Stimulated activated CD8-positive, alpha-beta memory T cell treated with anti-CD3 and anti-CD28 coated beads, Interleukin-2, amount 100 ng/mL, for 48 hours (primary cell): ENCODE measurements around the gene RHOT2.
A peak's percentile ranks its signal among the peaks of the same experiment; 100 is the strongest.

Source experiments
- DNase-seq, 2 donors: peaks; one replicate each; pipeline ENCODE4 v3.0.0-alpha.2; 2020; ENCODE audit warnings: low read depth in 2 of 2

Gene RHOT2

DNA sequence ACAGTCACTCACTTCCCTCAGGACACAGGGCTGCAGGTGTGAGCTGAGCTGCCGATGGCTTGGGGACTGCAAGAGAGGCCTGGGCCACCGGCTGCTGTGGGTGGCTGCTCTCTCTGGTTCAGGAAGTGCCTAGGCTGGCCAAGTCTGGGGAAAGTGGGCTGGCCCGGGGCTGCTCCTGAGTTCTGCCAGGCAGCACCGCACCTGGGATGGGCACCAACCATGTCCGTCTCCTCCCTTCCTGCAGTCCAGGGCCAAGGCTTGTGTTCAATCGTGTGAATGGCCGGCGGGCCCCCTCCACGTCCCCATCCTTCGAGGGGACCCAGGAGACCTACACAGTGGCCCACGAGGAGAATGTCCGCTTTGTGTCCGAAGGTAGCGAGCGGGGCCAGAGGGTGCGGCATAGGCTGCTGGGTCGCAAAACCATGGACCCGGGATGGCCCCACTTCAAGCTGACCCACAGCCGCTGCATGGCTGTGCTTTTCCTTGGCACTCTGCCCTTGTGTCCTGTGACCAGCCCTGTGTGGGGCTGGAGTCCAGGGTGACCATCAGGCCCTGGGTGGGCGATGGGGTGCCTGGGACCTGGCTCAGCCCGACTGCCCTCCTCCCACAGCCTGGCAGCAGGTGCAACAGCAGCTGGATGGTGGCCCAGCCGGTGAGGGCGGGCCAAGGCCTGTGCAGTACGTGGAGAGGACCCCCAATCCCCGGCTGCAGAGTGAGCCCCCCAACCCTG lies 20.6 kb upstream of the RHOT2 start:
- DNase-seq = no peak

DNA sequence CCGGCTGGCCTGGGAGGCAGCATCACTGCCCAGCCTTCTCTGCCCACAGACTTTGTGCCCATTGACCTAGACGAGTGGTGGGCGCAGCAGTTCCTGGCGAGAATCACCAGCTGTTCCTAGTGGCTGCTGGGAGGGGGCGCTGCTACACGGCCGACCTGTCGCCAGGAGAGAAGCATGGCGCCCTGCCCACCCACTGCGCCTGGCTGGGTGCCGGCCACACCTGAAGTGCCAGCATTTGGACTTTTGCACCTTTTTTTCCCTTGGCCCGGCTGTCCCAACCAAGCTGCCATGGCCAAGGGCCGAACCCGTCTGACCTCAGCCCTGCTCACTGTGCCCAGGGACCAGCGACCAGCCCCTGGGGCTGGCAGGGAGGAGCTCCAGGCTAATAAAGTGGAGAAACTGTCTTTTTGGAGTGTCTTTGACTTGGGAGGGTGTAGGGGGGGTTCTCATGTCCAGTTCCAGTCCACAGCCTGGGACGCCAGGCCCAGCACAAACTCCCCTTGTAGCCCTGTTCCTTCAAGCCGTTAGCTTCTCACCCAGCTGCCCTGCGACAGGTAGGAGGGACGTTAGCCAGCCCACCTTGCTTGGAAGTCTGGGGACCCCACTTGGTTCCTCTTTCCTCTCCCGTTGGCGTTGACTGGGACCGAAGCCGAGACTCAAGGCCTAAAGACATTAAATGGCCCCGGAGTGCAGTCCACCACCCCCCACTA lies 19.7 kb upstream of the RHOT2 start:
- DNase-seq = peak in 1 of 2 donors; percentile 42

DNA sequence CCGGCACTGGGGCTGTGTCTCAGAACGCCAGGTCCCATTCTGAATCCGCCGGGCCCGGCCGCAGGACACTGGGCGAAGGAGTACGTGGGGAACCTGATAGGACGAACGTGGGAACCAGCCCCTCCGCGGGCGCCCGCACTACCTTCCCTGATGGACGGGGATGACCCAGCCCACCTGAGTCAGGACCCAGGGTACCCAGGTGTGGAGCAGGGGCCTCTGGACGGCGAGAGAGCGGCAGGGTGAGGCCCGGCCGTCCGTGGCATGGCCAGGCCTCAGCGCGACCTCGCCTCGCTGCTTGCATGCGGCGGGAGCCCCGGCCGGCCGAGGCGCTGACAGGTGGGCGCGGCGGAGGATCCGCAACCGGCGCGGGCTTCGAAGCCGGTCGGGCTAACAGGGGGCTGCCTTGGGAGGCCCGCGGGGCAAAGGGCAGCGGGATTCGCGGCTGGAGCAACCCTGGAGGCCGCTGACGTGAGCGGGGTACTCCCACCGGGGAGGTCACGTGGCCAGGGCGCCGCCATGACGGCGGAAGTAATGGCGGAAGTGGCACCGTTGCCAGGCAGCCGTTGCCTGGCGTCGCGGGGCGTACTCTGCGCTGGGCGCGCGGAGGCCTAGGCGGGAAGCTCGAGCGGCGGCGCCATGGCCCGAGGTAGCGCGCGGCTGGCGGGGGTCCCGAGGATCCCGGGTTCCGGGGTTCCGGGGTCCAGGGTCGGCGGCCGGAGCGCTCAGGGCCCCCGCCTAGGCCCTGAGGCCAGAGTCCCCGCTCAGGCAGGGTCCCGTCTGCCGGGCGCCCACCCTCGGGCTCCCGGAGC lies 18.9 kb upstream of the RHOT2 start, which contains the start of gene WDR90:
Gene WDR90, plus strand, starts transcription at position 585 of the 809 bp plus-strand sequence. Its CDS starts 52 bp downstream, at position 637.
- peak; percentile 92 for DNase-seq

DNA sequence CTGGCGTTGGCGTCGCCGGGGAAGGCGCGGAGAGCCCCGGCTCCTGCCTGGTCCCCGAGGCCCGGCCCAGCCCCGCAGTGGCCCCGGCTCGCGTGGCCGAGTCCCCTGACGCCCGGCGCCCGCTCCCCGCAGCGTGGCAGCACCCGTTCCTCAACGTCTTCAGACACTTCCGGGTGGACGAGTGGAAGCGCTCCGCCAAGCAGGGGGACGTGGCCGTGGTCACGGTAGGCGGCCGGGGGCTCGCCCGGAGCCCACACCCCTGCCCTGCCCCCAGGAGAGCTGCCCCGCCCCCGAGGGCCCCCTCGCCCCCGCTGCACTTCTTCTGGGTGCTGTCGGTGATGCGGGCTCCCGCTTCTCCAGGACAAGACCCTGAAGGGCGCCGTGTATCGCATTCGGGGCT lies 18.3 kb upstream of the RHOT2 start:
- DNase-seq = no peak

DNA sequence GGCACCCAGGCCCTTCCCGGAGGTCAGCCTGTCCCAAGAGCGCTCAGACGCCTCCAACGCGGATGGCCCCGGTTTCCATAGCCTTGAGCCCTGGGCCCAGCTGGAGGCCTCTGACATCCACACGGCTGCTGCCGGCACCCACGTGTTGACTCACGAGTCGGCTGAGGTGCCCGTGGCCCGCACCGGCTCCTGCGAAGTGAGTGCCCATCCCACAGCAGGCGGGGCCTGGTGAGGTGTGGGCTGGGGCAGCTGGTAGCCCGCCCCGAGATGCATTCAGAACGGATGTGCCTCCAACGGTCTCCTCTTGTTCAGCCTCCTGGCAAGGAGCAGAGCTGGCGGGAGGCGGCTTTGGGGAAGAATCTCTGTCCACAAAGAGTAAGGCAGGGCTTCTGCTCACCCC lies 16.1 kb upstream of the RHOT2 start:
- no peak for DNase-seq

DNA sequence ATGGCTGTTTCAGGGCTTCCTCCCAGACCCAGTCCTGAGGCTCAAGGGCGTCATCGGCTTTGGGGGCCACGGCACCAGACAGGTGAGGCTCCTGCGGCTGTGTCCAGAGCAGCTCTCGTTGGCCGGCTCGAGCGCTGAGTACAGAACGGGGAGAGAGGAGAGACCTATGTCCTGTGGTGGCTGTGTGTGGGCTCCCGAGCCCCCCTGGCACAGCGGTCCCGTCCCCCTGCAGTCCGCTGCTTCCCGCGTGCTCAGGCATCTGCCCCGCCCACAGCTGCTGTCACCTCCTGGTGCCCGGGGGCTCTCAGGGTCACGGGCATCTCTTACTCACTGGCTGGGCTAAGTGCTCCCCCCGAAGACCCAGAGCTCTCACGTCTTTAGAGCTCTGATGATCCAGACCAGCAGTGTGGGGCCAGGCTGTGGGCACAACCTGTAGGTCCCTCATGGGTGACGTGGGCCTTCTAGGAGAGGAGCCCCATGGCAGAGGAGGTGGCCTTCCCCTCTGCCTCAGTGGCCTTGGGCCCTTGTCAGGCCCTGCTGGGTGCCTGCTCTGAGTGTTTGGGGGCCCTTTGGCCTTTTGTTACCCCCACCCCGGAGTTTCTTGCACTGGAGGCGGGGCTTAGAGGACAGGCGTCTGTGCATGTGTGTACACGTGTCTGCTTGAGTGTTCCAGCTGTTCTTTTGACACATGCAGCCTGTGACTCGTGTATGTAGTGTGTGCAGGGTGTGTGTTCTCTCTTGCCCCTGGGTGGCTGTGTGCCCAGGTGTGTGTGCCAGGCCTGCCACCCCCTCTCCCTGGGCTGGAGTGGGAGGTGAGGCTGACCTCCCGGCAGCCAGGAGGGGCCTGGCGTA lies 15.3 kb upstream of the RHOT2 start:
- no peak for DNase-seq

DNA sequence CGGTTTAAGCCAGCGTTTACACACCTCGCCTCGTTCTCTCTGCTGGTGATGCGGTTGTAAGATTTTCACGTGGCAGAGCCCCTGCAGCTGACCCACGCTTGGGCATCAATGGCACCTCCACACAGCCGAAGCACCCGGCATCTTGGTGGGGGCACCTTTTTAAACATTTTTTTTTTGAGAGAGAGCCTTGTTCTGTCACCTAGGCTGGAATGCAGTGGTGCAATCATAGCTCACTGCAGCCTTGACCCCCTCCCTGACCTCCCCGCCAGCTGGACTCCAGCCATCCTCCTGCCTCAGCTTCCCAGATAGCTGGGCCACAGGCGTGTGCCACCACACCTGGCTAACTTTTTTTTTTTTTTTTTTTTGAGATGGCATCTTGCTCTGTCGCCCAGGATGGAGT lies 13.9 kb upstream of the RHOT2 start:
- no peak for DNase-seq

DNA sequence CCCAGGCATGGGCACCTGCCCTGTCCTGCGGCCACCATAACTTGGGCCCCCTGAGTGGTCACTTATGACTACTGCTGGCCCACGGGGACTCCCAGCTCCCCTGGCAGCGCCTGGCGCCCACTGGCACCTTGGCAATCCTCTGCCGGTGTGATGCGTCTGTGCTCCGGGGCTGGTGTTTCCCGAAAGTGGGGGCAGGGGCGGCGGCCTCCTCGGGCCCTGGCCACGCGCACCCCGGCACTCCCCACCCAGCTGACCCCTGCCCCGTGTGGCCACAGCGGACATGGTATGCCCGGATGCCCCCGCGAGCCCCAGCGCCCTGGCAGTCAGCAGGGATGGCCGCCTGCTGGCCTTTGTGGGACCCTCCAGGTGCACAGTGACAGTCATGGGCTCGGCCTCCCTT lies 10.4 kb upstream of the RHOT2 start:
- no peak for DNase-seq

DNA sequence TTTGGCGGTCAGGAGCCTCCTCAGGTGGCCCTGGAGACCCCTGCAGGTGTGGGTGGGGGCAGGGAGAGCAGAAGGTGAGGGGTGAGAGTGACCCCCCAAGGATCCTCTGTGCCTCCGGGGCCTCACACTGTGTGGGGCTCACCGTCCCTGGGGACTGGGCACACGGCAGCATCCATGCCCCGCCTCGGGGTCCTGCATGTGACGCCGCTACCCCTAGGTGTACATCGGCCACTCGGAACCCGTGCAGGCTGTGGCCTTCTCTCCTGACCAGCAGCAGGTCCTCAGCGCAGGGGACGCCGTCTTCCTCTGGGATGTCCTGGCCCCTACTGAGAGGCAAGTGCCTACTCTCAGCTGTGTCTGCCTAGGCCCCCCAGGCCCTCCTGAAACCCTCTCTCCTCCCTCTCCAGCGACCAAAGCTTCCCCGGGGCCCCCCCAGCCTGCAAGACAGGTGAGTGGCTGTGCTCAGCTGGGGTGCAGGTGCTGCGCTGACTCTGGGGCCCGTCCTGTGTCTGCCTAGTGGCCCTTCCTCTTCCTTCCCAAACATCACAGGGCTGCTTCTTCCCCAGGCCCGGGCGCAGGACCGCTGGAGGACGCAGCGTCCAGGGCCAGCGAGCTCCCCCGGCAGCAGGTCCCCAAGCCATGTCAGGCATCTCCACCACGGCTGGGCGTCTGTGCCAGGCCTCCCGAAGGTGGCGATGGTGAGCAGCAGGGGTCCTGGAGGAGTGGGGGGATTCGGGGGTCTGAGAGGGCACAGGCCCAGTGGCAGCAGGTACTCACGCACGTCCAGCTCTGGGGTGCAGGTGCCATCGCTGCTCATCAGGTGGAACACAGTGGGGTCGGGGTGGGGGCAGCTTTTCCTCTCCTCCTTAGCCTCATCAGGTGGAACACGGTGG lies 9.0 kb upstream of the RHOT2 start:
- DNase-seq = no peak

DNA sequence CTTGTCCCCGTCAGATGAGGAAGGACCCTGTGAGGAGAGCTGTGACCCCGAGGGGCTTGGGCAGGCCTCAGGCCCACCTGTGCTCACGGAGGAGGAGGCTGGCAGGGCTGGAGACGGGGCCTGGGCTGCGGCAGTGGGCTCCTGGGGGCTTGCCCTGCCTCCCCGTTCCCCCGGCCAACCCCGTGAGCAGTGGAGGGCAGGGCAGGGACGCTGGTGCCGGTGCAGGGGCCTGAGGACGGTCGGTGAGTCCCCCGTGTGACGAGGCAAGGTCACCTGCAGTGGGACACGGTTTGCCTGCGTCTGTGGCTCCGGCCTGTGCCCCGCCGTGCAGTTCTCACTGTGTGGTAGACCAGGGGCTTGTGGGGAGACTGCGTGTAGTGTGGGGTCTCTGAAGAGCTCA lies 8.3 kb upstream of the RHOT2 start:
- DNase-seq = no peak

DNA sequence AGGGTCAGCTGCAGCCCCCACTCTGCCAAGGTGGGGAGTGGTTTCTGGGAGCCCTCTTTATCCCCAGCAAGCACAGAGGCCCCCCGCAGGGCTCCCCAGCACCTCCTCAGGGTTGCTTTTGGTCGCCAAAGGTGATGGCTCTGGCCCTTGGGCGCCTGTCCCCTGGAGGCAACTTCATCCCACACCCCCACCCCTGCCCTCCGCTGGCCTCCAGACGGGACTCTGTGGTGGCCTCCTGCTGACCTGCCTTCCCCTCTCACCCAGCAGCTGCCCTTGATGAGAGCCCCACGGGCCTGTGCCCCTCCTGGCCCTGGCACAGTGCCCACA lies 7.8 kb upstream of the RHOT2 start:
- no peak for DNase-seq

DNA sequence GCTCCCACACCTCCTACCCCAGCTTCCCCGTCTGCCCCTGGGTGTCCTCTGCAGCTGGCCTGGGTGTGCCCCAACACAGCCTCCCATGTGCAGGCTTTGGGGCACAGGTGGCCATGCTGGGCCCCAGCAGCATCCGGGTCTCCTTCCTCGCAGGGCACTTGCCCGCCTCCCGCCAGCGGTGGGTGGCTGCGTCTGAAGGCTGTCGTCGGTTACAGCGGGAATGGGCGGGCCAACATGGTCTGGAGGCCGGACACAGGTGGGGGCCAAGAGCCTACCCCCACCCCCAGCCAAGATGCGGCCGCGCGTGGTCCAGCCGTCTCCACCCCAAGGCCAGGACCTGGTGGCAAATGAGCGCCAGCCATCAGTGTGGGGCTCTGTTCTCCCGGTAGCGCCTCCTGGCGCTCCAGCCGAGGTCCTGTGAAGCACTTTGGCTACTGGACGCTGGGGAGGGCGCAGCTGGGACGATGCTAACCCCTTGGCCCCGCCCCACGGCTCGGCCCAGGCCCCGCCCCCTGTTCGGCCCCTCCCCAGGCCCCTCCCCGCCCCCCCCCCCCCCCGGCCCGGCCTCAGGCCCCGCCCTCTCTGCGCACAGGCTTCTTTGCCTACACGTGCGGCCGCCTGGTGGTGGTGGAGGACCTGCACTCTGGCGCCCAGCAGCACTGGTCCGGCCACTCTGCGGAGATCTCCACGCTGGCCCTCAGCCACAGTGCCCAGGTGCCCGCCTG lies 7.3 kb upstream of the RHOT2 start:
- DNase-seq = peak; percentile 46 to 62

DNA sequence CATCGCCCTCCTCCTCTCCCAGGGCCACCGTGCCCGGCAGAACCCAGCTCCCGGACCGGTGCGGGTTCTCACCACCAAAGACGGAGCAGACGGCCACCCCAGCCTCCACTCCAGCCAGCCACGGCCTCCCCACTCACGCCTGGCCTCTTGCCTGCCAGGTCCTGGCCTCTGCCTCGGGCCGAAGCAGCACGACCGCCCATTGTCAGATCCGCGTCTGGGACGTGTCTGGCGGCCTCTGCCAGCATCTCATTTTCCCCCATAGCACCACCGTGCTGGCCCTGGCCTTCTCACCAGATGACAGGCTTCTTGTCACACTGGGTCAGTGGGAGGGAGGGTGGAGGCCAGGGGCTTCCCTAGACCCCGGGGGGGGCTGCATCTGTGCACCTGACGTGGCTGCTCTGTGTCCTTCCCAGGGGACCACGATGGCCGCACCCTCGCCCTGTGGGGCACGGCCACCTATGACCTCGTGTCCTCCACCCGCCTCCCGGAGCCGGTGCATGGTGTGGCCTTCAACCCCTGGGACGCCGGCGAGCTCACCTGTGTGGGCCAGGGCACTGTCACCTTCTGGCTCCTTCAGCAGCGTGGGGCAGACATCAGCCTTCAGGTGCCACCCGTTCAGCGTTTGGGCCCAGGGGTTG lies 6.6 kb upstream of the RHOT2 start:
- DNase-seq = no peak

DNA sequence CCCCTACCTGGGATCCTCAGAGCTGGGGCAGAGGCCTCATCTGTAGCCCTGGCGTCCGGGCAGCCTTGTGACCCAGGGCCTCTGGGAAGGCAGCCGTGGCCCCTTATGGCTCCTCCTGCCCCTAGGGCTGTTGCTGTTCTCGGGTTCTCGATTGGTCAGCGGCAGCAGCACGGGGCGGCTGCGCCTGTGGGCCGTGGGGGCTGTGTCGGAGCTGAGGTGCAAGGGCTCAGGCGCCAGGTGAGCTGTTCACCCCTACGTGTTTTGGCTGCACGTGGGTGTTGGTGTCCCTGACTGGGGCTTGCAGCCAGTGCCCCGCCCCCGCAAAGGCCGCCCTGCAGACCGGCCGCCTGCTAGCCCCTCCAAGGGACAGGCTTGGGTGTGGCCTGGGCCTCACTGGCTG lies 5.8 kb upstream of the RHOT2 start:
- no peak for DNase-seq

DNA sequence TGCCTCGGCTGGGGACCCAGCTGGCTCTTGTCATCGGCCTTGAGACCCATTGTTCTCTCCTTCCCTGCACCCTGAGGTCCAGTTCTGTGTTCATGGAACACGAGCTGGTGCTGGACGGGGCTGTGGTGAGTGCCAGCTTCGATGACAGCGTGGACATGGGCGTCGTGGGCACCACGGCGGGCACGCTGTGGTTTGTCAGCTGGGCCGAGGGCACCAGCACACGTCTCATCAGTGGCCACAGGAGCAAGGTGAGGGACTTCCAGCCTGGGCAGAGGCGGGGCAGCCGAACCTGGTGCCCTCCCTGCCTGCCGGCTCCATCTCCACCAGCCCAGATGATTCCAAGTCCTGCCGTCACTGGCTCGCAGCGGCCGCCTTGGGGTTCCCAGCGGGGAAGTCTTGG lies 5.3 kb upstream of the RHOT2 start:
- DNase-seq = no peak

DNA sequence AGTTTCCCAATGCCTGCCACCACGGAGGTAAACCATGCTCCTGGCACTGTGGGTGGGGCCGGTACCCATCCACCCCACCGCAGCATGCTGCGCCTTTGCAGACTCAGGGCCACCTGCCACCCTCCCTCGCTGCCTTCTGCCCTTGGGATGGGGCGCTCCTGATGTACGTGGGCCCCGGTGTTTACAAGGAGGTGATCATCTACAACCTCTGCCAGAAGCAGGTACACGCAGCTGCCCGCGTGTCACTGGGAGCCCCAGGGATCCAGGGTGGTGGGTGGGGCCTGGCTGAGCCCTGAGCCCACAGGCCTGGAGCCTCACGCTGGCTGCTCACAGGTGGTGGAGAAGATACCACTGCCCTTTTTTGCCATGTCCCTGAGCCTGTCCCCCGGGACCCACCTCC lies 1.4 kb upstream of the RHOT2 start:
- no peak for DNase-seq

DNA sequence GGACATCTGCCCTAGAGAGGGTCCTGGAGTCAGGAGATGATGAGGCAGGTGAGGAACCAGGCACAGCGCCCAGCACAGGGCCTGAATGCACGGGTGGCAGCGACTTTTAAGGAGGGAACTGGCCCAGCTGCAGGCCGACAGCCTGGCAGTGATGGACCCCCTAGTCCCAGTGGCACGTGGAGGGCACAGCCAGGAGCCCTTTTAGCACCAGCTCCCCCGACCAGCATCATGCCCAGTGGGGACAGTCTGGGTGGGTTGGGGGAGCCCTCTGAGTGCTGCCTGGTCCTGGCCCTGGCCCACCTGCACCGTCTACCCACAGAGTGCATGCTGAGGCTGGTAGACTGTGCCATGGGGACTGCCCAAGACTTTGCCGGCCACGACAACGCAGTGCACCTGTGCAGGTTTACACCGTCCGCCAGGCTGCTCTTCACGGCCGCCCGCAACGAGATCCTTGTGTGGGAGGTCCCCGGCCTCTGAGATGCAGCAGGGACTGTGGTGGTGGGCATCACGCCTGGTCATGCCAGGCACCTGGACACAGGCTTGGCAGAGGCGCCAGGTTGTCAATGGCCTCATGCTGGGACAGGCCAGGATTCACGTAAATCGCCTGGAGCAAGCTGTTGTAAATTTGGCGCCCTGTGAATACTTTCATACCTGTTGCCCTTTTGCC lies 686 bp upstream of the RHOT2 start:
- DNase-seq = no peak

DNA sequence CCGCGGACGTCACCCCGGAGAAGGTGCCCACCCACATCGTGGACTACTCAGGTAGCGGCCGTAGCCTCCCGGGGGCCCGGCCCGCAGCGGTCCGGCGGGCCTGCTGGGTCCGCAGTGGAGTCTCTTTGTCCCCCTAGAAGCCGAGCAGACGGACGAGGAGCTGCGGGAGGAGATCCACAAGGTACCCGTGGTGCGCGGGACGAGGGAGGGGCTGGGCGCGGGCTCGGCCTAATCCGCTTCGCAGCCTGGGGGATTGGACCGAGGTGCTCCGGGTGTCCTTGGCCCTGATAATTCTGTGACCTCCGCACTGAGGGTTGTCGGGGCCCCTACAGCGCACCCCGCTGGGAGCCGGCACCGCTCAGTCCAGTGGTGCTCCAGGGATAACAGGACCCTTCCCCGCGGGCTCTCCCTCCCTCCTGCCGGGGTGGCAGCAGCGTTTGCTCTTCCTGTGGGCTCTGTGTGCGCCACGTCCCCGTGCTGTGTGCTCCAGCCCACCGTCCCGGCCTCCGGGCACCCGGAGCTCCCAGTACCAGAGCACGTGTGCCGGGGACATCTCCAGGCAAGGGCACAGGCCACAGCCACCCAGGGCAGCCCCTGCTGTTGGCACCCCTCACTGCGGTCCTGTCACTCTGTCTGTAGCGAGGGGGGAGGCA lies 713 bp downstream of the RHOT2 start:
- no peak for DNase-seq

DNA sequence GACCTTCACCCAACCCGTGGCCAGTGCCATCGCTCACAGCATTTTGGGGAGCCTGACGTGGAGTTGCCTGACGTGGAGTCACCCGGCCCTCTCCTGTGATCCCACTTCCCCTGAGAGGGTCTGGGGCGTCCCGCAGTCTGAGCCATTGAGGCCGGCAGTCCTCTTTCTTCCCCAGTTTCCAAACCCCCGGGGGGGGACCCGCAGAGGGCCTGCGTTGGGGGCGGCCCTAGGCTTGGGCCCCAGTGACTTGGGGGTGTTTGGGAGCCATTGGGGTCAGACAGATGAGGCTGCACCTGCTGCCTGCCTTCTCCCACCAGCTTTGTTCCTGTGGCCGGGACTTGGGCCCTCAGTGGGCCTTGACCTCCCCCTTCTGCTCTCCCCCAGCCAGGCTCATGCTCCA lies 1.7 kb downstream of the RHOT2 start:
- no peak for DNase-seq
